ACHN (cell line): ENCODE results near the gene C1QA.

Experiments
- DNase-seq: peaks from one replicate; pipeline ENCODE4 v3.0.0-alpha.2; 2015
- in situ Hi-C: cut with HindIII; loops from 2 replicates; pipeline ENCODE4 v1.10.0; 2017; ENCODE audit warnings: low sequenced_read_pairs, low pct_ligation_motif_present, low pct_unique_long_range_greater_than_20kb

Gene C1QA

DNA sequence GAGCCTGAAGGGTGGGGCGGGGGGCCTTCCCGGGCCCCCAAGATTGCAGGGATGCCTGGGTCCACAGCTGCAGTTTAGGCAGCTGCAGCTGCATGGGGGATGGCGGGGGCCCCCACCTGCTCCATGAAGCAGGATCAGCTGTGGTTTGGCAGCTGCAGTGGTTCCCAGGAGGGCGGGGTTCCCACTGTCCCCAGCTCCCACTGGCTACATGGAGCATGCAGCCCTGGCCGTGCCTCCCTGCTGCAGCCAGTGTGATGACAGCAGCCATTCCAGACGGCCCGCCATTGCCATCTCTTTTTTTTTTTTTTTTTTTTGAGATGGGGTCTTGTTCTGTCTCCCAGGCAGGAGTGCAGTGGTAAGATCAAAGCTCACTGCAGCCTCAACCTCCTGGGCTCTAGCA lies 992 bp upstream of the C1QA start:
- in situ Hi-C loops = no loop called here
- DNase-seq = no peak

- DNase-seq = no peak
- in situ Hi-C loops = no loop called here
Observed at GRCh38 chr1:22636927-22637326, 499 bp downstream of the C1QA start.

- in situ Hi-C loops = no loop called here
- DNase-seq = no peak
Observed at GRCh38 chr1:22637907-22638445, 1.5 kb downstream of the C1QA start.

DNA sequence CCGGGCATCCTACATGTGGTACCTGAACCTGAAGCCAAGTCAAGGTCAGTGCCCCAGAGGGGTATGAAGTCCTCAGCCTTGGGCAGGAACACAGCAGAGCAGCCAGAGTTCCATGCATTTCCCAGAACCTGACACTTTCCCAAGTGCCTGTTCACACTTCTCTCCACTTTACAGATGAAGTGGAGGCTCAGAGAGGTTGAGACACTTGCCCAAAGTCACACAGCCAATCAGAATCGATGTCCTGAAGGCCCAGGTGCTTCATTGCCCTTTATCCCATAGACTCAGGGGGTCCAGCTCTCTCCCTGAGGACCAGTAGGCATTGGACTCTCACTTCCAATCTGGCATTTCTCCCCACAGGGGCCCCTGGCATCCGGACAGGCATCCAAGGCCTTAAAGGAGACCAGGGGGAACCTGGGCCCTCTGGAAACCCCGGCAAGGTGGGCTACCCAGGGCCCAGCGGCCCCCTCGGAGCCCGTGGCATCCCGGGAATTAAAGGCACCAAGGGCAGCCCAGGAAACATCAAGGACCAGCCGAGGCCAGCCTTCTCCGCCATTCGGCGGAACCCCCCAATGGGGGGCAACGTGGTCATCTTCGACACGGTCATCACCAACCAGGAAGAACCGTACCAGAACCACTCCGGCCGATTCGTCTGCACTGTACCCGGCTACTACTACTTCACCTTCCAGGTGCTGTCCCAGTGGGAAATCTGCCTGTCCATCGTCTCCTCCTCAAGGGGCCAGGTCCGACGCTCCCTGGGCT lies 2.2 kb downstream of the C1QA start:
- in situ Hi-C loops = no loop called here
- DNase-seq = no peak

GRCh38 chr1:22639286-22639685 lies 2.9 kb downstream of the C1QA start:
- in situ Hi-C loops = no loop called here
- peak; percentile 16 for DNase-seq

DNA sequence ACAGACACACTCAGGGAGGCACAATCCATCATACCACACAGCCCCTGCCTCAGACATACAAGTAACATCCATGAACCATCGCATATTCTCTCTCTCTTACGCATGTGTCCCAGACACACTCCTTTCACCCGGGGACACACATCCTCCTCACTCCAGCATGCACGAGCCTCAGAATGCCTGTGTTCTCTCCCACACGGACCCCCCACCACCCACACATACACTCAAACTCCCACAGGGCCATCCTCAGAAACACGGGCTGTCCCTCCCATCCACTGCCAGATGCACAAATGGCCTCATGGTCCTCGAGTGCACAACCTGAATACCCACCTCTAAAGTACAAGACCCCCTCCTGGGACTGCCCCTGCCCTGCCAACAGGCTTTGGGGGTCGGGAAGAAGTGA lies 4.8 kb downstream of the C1QA start:
- in situ Hi-C loops = no loop called here
- DNase-seq = no peak

DNA sequence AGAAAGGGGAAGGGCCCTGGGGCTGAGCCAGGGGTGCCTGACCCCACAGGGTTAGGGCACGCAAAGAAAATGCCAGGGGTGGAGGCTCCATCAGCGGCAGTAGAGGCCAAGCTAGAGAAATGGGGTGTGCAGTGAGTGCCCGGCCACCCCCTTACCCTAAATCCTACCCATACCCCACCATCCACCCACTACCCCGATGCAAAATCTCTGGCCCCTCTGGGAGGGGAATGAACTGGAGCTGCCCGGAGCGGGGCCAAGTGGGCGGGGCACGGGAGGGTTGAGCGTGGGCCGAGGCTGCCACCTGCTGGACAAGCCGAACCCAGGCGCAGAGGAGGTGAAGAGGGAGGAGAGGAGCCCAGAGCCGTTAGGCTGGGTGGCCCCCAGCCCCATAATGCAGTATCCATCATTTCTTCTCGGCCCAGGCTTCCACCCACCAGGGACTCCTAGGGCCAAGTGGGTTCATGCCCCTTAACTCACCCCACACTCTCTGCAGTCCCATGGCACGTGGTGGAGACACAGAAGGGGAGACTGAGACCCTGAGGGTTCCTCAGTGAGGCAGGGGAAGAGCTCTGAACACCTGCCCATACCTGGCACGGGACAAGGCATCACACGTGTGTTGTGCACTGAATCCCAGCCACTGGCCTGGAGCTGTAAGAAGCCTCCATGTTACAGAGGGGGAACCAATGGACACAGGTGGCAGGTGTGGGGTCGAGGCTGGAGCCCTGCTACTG lies 5.6 kb downstream of the C1QA start:
- peak; percentile 59 for DNase-seq
- in situ Hi-C loops = no loop called here

- in situ Hi-C loops = no loop called here
Observed at GRCh38 chr1:22643381-22643780, 7.0 kb downstream of the C1QA start, which contains the start of gene C1QC. Gene C1QC, plus strand, starts transcription at chr1:22643633. Its CDS starts 391 bp downstream, at chr1:22644024.

GRCh38 chr1:22643928-22644327 lies 7.5 kb downstream of the C1QA start:
- in situ Hi-C loops = no loop called here
- no peak for DNase-seq

More at GRCh38 chr1:22643381-22643780, 7.0 kb downstream of the C1QA start, which contains the start of gene C1QC:
- no peak for DNase-seq

DNA sequence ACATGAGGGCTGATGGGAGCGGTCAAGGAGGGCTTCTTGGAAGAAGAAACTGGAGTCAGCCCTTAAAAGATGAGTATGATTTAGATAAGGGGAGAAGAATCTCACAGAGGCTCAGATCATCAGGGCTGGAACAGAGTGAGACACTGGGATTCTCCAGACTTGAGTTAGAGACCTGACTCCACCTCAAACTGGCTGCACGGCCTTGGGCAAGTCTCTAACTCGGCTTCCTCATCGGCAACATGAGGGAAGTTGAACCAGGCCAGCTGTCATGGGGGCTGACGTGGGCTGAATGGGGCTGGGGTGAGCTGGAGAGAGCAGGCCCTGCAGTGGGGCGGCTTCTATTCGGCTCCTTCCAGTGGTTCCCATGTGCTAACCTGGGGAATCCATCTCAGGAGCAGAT lies 9.5 kb downstream of the C1QA start:
- DNase-seq = no peak
- in situ Hi-C loops = no loop called here

DNA sequence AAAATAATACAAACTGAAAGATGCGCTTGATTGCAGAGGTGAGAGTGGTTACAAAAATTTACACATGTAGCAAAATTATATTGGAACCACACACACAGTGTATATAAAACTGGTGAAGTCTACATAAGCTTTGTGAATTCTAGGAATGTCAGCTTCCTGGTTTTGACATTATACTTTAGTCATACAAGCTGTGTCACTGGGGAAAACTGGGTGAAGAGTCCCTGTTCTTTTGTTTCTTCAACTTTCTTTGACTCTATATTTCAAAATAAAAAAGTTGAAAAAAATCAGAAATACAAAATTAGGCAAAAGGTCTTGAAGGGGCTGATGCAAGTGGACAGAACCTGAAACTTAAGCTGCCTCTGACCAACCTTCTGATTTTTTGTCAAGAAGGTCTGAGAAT lies 10.0 kb downstream of the C1QA start:
- in situ Hi-C loops = no loop called here
- DNase-seq = no peak

GRCh38 chr1:22650089-22650693 lies 13.8 kb downstream of the C1QA start:
- no peak for DNase-seq
- in situ Hi-C loops = no loop called here

GRCh38 chr1:22651941-22652856 lies 15.8 kb downstream of the C1QA start:
- in situ Hi-C loops = no loop called here
- no peak for DNase-seq

- DNase-seq = no peak
- in situ Hi-C loops = no loop called here
Observed at GRCh38 chr1:22652881-22653316, 16.5 kb downstream of the C1QA start, which contains the start of gene C1QB. Gene C1QB, plus strand, starts transcription at chr1:22653236. Its CDS starts 6,227 bp downstream, at chr1:22659463.

DNA sequence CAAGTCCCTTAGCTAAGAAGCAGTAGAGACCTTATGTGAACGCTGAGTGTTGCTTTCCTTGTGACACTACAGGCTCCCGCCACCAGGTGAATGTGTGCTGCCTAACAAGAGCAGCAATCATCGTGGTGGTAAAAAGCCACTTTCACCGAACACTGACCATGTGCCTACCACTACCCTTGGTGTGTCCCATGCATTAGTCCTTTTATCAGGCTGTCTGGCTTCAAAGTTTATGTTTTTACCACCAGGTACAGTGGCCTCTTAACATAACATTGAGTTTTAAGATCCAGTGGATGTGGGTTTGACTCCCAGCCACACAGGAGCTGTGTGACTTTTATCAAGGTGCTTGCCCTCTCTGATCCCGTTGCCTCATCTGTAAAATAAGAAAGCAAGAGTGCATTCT lies 18.3 kb downstream of the C1QA start:
- DNase-seq = no peak
- in situ Hi-C loops = no loop called here

GRCh38 chr1:22658385-22659163 lies 22.1 kb downstream of the C1QA start:
- in situ Hi-C loops = no loop called here
- no peak for DNase-seq

DNA sequence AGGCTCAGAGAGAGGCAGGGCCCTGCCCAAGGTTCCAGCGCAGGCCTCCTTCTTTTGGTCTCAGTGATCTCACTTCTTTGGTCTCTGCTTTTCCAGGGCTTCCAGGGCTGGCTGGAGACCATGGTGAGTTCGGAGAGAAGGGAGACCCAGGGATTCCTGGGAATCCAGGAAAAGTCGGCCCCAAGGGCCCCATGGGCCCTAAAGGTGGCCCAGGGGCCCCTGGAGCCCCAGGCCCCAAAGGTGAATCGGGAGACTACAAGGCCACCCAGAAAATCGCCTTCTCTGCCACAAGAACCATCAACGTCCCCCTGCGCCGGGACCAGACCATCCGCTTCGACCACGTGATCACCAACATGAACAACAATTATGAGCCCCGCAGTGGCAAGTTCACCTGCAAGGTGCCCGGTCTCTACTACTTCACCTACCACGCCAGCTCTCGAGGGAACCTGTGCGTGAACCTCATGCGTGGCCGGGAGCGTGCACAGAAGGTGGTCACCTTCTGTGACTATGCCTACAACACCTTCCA lies 24.4 kb downstream of the C1QA start:
- in situ Hi-C loops = no loop called here
- no peak for DNase-seq
